GM12875 (cell line): ENCODE data around the gene CTNNA3.
"Not testable (repeated sequence)": the region's sequence is repeated elsewhere in the genome, so short reads cannot be mapped to it uniquely, and the experiment has no call there.

Experiments
- H3K4me3 ChIP-seq: one replicate; pipeline ENCODE4 v1.5.1; 2011; ENCODE audit warnings: low read depth, low read length, control low read depth
- TF ChIP-seq, protein P1 (sequence below): IDR thresholded peaks from 2 replicates; pipeline ENCODE4 v1.5.1; 2011; ENCODE audit warnings: low read depth, mild to moderate bottlenecking, control low read depth, inconsistent platforms, low read length, moderate library complexity, borderline replicate concordance; ENCODE audit not compliant: insufficient read depth

Gene CTNNA3

DNA sequence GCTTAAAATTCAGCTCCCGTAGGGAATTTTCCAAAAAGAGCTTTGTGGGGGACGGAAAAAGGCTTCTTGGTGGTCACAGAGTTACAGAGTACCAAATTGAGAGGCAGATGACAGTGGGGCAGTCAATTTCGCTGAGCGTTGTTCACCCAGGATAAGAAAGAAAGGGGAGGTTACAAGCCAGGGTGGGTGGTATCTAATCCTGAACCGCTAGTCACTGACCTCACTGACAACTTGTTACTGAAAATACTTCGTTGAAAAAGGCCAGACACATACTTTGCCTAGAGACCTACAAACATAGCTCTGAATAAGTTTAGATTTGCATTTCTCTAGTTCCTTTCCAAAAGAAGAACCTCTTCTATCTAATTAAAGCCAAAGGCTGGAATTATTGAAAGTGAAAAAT is at the start of gene CTNNA3:
CTNNA3 (minus strand) TSS at position 167 of the 400 bp plus-strand sequence.
- TF ChIP-seq, protein P1, sequence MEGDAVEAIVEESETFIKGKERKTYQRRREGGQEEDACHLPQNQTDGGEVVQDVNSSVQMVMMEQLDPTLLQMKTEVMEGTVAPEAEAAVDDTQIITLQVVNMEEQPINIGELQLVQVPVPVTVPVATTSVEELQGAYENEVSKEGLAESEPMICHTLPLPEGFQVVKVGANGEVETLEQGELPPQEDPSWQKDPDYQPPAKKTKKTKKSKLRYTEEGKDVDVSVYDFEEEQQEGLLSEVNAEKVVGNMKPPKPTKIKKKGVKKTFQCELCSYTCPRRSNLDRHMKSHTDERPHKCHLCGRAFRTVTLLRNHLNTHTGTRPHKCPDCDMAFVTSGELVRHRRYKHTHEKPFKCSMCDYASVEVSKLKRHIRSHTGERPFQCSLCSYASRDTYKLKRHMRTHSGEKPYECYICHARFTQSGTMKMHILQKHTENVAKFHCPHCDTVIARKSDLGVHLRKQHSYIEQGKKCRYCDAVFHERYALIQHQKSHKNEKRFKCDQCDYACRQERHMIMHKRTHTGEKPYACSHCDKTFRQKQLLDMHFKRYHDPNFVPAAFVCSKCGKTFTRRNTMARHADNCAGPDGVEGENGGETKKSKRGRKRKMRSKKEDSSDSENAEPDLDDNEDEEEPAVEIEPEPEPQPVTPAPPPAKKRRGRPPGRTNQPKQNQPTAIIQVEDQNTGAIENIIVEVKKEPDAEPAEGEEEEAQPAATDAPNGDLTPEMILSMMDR: no peak
- H3K4me3 ChIP-seq: no peak within 1 kb of the TSS

GRCh38 chr10:67735430-67735829 is 39.4 kb upstream of the CTNNA3 start:
- H3K4me3 ChIP-seq: no peak overlapping the region
- TF ChIP-seq, protein P1: no peak

- H3K4me3 ChIP-seq: no peak overlapping the region
- TF ChIP-seq, protein P1: no peak
These were observed 37.5 kb upstream of the CTNNA3 start for GRCh38 chr10:67733511-67733910.

- TF ChIP-seq, protein P1: no peak
- H3K4me3 ChIP-seq: no peak overlapping the region
These were observed 29.6 kb upstream of the CTNNA3 start for GRCh38 chr10:67725567-67725966.

- TF ChIP-seq, protein P1: no peak
- H3K4me3 ChIP-seq: no peak overlapping the region
These were observed 27.6 kb upstream of the CTNNA3 start for GRCh38 chr10:67723601-67724000.

GRCh38 chr10:67722113-67722512 is 26.1 kb upstream of the CTNNA3 start:
- no peak overlapping the region for H3K4me3 ChIP-seq
- TF ChIP-seq, protein P1: no peak

- H3K4me3 ChIP-seq: not testable (repeated sequence)
These were observed 20.5 kb upstream of the CTNNA3 start for GRCh38 chr10:67716455-67716854.

DNA sequence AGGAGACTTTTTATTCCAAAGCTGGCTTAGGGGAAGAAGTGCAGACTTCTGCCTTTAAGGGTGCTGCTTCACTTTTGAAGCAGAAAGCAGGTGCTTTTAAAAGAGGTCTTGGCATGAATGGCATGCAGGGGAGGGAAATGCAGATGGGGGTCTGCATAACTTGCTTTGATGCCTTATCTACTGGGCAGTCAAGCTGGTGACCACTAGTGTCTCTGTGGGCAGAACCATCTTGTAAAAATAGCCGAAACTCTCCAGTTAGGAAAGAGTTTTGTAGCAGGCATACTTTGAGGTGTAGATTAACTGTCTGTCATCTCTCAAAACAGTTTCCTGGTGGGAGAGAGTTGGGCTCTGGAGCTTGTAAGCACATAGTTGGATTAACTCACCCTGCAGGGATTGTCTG is 9.9 kb upstream of the CTNNA3 start:
- no peak overlapping the region for H3K4me3 ChIP-seq
- TF ChIP-seq, protein P1: no peak

GRCh38 chr10:67699613-67700270 is 3.7 kb upstream of the CTNNA3 start:
- not testable (repeated sequence) for H3K4me3 ChIP-seq
